Muscle of arm (tissue), 12 donors: ENCODE measurements around the gene KCNMB2. TPM values are rescaled to one million over a fixed set of nuclear protein-coding genes. Genes with fewer than 3 reads are reported as not detected.

ENCODE experiments used
- DNase-seq: peaks from one replicate; pipeline ENCODE4 v3.0.0-alpha.2; 2013
- polyA plus RNA-seq, 12 donors: library from polyadenylated mRNA; unstranded; fragments of 120-200 nt; gene quantifications; one replicate each; pipeline ENCODE4 v1.2.1, GENCODE V29; 2013; ENCODE audit not compliant: insufficient read length in 12 of 12

KCNMB2 gene
- polyA plus RNA-seq, 12 donors: 6.6 to 29.2 (median 16.7) TPM; not detected in 1

DNA sequence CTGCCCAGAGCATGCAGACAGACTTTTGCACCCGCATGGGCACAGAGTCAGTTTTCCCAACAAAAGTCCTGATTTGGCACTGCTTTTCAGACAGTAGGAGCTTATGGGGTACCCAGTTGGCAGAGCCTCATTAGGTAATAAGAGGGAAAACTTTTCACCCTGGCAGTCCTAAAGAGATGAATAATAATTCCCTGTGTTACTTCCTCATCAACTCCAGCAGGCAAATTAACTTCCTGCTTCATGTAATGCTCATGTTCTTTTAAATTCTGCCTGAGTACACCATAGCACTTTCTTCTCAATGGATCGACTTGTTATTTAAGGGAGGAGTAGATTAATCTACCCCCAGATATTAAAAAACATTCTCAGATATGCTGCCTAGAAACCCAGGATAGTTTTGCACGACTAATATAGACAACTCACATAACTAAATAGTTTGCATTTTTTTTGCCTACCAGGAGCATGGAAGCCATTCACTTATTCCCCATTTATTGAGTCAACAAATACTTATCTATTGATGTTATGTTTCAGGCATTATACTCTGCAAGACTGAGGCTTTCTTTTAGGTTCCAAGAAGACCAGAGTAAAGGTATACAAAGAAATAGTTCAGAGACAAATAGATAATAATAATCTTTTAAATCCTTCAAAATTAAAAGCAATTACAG lies 214.5 kb downstream of the KCNMB2 start:
- DNase-seq: no peak

DNA sequence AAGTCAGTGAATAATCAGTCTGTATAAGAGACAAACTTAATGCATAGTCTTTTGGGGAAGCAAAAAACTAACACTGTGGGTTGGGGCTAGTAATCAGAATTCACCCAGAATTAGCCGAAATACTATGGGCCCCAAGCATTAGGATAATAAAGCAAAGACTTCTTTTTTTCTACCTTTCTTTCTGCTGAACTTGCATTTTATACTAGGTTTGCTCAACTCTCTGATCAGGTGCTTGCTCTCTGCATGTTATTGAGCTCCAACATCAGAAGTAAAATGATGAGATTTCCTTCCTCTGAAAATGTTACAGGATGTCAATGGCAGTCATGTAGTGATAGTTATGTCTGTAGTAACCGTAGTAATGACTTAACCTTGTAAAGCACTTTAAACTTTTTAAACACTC lies 216.6 kb downstream of the KCNMB2 start:
- no peak for DNase-seq

DNA sequence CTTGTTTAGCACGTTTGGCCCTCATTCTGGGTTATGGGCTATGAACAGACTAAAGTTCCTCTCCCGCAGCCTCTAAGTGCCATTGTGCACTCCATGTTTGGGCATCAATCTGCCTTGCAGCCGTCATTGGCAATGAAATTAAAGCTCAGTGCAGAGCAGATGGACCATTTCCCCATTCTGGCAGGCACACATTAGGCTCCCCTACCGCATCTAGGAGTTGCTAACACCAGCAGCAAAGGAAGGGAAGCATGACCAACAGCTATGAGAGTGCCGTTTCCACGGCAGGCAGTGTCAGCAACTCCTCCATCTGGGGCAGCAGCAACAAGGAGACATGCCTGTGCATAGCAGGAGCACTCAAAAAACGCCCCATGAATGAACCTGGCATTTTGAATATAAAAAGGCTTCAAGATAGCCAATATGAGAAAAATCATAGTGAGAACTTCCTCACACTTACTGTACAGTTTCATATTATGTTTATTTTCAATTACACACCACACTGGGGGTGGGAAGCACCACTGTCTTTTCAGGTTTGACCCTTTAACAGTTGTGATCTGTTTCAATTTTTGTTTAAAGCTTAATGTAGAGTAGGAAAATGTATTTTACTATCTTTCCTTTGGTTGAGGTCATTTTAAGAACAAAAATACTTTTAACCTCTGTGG lies 218.7 kb downstream of the KCNMB2 start:
- DNase-seq: no peak

DNA sequence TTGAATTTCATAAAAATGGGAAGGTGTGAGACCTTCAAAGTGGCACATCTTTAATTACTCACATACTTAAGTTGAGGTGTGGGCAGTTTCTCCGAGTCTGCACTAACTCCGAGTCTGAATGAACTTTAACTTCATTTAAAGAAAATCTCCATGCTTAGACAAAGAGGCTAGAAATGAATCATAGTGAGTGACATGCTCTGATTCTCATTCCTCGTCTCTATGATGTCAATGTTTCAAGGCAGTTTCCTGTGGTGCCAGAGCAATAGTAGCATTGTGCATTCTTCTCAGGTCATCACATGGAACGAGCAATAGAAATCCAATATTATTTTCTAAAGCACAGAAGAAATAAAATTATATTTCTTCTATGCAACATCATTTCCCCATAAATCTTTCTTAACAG lies 224.8 kb downstream of the KCNMB2 start:
- no peak for DNase-seq

DNA sequence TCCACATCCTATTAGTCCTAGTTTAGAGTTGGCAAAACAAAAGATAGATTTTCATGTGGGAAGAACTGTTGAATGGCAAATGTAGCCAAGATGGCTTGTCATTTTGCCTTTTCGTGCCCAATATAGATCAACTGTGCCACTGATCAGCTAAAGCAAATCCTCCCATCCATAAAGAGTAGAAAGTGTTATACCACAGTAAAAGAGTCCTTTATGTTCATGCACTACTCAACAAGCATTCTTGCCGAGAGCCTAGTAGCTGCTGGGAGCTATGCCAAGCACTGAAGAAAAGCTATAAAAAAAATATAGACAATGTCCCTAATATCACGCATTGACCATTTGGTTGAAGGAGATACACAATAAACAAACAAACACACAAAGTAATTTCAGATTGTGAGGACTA lies 225.2 kb downstream of the KCNMB2 start:
- DNase-seq: no peak

DNA sequence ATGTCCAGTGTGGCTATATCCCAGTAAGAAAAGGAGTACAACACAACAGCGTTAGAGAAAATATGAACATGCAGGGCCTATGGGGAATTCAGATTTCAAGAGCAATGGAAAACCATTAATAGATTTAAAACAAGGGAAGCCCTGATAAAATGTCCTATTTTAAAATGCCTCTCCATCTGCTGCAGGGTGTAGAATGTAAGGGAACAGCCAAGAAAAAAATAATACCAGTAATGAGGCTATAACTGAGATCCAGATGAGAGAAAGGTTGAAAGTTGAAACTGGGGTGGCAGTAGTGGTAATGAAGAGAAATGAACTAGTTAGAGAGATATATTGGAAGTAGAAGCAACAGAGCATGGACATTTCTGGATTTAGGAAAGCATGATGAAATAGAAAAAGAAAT lies 226.1 kb downstream of the KCNMB2 start:
- no peak for DNase-seq

DNA sequence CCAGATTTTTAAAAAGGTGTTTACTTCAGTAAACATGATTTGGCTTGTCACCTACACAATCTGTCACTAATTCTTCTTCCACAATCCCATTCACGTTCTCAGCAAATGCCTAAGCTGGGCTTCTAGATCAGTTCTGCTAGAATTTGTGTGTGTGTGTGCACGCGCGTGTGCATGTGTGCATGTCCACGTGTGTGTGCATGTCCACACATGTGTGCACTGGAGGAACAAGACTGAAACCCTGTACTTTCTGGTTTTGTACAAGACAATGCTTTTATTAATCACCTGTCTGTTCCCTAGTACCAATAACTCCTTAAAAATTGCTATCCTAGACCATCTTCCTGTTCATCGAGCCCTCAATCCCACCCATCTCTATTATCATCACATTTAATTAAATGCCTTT lies 229.2 kb downstream of the KCNMB2 start:
- DNase-seq: no peak

DNA sequence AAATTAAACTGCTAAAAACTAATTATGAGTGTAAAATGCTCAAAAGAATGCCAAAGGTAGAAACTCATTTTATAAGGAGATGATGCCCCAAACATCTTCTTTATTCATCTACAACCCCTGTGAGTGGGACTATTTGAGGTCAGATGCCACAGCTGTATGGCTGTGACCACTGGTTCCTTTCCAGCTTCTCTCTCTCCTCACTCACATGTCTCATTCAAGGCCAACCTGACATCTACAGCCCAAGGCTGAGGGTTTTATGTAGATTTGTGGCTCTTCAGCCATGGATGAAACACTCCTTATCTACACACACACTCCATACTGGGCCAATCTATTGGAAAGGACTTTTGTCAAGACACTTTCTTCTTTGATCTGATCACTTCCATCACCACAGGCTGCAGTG lies 231.3 kb downstream of the KCNMB2 start:
- no peak for DNase-seq

DNA sequence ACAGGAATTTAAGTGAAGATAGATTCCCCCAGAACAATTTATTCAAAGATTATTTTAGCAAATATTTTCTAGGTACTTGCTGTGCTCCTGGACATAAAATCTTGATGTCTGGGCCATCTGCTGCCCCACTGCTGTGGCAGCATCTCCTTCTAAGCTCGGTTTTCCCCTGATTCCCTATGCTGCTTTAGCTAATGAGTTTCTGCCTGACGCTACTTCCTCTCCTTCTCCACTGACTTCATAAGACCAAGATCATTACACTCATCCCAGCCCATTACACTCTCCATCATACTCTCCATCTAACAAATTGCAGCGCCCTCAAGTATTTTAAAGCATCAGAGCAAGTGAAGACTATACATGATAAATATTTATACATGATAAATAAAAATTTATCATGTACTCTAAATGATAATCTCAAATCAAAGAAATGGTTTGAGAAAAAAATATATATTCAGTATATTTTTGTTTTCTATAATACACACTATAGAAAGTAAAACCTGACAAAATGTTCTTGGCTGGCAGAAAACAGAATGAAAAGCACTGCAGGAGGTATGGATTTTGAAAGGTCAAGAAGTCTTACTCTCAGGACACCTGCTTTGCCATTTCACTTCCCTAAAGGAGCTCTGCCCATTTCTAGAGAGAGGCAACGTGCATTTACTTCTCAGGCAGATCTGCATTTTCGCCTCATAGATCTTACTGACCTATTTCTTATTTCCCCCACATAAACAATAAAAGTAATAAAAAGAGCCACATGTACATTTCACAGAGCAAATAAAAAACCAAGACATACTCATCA lies 232.0 kb downstream of the KCNMB2 start:
- no peak for DNase-seq

DNA sequence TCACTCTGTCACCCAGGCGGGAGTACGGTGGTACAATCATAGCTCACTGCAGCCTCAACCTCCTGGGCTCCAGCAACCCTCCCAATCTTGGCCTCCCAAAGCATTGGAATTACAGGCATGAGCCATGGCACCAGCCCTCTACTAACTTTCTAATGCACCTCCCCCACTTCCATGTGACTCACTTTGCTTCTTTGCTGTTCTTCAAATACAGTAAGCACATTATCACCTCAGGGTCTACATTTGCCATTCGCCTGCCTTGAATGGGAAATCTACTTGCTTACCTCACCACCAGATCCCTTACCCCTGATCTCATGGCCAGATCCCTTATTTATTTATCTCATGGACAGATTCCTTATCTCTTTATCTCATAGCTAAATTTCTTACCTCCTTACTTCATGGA lies 235.3 kb downstream of the KCNMB2 start:
- DNase-seq: no peak

DNA sequence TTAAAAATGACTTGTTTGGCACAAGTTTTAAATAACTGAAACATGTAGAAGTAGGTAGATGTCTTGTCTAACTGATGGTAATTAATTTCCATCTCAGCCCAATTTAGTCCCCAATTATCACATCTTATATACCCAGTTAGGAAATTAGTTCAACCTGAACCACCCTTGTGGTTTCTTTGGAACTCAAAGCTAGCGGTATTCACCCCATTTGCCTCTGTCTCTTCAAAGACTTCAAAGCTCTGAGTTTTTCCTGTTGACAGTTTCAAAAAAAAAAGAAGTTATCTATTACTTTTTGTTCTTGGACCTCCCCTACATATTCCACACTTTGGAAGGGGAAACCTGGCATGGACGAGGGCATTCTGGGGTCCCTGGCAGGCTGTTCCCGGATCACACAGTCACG lies 236.5 kb downstream of the KCNMB2 start:
- DNase-seq: no peak

DNA sequence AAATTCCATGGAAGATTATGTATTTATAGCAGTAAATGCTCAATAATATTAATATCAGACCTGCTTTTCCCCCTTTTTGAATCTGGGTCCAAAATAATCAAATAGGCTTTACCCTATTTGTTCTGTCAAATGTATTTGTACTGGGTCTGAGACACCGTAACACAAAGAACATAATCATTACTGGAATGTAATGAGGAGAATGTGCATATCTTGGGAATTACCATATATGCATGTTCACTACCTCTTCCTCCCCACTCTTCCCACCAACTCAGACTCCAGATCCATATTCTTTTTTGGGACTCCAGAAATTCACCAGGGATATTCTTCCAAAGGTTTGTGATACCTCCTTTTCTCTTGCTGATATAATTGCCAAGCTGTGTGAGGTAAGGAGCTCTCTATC lies 237.1 kb downstream of the KCNMB2 start:
- DNase-seq: no peak

DNA sequence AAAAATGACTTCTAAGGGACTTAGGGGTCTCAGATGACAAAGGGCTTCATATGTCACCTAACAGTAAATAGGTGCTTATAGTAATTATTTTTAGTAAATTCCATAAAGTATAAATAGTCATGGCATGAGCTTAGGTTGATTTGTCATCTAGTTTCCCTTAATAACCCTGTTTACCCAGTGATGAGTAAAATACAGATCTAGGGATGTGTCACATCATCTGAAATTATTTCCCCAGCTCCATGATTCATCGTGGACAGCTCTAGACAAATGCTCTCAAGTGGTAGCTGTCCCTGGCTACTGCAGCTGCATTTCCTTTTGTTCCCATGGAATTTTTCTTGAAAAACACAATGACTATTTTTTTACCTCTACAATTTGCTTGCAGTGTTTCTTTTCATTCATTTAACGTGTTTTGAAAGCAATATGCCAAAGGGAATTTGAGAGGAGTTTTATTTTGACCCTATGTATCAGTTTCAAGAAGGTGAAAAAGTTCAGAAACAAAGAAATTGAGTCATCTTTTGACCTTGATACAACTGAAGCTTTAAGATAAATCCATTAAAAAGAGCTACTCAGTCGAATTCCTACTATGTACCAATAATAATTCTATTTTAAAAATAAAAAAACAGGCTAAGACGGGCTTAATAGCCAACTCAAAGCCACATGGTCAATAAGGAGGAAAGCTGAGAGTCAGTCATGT lies 241.6 kb downstream of the KCNMB2 start:
- DNase-seq: no peak

DNA sequence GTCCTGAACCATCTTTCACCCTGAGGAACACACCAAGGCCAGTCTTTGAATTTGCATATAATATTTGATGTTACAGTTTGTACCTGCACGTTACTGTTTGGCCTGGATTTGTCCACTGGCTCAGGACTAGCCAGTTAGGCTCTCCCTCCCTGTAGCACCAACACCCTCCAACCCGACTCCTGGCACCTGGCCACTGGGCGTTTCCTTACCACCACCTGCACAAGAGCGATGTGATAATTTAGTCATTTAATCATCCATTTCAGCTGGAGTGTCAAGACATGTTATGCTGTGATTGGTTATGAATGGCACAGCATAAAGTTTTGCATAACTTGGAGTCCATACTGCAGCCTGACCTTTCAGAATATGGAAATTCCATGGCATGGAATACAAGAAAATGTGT lies 242.4 kb downstream of the KCNMB2 start:
- no peak for DNase-seq

DNA sequence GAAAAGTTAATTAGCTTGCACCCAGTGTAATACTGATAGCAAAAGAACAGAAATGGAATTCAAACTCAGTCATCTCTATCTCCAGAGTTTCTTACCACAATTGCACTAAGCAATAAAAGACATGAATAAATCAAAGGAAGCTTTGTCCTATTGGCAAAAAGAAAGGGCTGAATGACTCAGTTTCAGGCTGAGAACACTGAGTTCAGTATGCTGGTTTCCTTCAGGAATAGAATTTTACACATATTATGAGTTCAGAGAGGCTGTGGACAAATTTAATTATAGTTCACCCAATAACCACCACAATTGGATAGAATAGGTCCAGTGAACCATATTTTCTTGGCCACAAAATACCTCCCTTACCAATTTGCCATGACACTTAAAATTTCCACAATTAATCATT lies 249.7 kb downstream of the KCNMB2 start:
- no peak for DNase-seq

DNA sequence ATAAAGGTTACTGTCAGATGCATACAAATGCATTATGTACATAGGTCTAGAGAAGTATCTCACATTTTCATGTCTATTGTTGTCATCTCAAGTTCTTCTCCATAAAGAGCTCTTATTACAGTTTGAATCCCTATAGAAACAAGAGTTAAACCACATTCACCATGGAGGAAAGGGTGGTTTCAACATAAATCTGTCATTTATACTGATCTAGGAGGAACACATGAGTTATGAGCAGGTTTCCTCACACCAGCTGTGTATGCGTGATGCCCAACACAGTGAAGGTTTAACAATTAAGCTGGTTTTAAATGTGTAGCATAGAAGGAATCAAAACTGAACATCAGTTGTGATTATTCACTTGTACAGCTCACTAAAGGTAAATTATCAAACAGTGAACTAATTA lies 251.7 kb downstream of the KCNMB2 start:
- no peak for DNase-seq

DNA sequence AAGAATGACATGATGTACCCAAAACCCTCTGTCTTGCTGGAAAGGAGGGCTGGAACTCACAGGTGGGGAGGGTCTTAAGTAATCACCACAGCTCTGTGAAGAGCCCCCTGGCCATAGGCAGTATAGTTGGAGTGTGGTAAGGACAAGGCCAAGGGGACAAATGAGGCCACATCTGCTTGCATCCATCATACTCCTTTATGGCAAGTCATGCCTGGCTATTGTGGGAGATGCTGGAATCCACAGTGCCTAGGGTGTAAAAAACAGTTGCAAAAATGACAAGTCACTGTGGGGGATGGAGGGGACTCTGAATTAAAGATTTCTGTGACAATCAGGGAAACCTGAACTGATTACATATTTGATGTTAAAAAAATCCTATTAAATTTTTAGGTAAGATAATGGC lies 258.5 kb downstream of the KCNMB2 start:
- DNase-seq: no peak

DNA sequence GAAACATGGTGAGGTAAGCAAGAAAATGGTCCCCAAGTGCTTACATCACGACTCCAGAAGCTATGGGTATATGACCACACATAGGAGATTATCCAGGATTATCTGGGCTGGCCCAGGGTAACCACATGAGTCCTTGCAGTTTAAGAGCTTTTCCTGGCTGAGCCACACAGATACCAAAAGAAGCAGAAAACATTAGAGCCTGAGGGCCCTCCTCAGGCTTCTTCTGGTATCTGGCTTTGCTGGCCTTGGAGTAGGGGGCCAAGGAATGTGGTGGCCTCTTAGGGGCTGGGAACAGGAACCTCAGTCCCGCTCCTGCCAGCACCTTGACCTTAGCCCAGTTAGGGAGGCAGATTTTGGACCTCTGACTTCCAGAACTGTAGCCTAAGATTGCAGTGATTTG lies 259.1 kb downstream of the KCNMB2 start:
- no peak for DNase-seq

DNA sequence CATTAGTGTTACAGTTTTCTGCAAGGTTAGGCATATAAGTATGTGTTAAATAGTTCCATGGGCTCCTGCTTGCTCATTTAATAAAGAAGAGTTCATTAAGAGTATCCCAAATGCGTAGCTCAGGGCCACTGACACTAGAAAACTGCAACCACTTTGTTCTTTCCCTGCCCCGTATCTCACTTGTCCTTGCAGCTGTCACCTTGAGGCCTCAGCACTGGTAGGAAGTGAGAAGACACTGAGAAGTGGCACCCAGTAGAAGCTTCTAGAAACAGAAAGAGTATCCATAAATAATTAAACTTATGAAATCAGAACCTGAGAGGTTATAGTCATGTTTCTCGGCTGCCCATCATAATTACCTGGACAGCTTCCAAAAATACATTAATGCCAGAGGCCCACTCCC lies 266.0 kb downstream of the KCNMB2 start:
- DNase-seq: no peak

DNA sequence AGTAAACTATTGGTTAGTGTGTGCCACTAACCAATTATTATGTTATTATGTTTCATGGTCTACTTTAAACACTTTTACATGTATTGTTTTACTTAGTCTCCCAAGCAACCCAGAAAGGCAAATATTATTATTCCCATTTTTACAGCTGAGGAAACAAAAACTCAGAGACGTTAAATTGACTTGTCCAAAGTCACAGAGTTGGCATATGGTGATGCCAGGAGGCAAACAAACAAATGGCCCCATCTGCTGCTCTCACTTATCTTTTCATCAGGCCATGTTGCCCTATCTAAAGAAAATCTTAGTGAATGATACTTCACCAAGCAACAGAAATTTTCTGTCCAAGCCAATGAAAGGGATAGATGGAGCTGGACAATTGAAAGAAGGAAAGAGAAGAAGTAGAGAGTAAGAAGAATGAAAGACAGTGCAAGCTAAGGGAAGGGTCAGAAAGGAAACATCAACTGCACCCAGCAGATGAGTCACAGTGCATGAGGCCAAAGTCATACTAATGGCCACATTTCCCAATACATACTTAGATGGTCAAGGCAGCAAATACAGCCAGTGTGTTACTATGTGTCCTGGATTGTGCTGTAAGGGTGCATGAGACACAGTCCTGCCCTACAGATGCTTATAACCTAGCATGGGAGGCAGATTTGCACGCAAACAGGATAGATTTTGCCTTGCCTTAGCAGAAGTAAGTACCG lies 266.9 kb downstream of the KCNMB2 start:
- no peak for DNase-seq

DNA sequence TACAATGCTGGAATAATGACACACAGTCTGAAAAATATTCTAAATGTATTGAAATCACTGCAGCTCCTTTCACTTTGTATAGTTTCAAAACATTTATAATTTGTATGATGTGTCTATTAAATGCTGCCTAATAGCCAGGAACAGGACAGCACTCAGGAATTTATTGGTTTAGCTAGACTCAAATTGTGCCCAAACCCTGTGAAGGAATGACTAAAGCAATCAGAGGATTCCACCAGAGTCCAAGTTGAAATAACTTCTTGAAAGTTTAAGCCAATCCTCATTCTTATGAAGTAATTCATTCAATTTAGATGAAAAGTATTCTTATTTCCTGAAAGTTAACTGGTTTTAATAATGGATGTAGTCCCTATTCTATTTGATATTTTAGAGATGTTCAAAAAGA lies 268.4 kb downstream of the KCNMB2 start:
- DNase-seq: no peak

DNA sequence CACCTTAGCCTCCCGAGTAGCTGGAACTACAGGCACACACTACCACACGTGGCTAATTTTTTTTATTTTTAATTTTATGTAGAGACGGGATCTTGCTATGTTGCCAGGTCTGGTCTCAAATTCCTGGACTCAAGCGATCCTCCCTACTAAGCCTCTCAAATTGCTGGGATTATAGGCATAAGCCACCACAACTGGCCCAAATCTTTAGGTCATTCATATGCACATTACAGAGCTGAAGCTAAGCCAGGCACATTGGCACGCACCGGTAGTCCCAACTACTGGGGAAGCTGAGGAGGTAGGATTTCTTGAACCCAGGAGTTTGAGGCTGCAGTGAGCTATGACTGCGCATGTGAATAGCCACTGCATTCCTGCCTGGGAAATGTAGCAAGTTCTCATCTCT lies 269.5 kb downstream of the KCNMB2 start:
- no peak for DNase-seq
